ENCODE data around the gene R3HDM4.
A peak's percentile ranks its signal among the peaks of the same experiment; 100 is the strongest.

R3HDM4 gene

GRCh38 chr19:947090-947706 lies 34.2 kb upstream of the R3HDM4 start:
- DNase-seq (ENCODE audit: low spot score): no peak

- no peak for DNase-seq (ENCODE audit: low spot score)
Observed at GRCh38 chr19:945401-946252, 32.6 kb upstream of the R3HDM4 start.

DNA sequence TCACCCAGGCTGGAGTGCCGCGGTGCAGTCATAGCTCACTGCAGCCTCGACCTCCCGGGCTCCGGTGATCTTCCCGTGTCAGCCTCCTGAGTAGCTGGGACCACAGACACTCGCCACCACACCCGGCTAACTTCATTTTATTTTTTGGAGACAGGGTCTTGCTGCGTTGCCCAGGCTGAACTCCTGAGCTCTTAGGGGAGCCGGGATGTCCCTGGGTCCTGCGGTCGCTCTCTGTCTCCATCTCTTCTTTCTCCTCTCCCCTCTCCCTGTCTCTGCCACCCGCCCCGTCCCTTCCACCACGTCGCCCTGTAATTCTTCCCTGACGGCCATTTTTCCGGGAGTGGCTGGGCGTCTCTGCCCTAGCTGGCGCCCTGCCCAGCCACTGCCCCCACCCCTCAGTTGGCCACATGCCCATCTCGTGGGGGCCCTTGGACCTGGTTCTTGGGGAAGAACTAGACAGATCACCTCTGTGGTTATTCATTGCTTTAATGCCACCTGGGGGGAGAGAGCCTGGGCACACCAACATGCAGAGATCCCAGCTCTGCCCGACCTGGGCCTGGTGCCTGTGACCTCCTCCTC lies 31.7 kb upstream of the R3HDM4 start:
- DNase-seq (ENCODE audit: low spot score): no peak

GRCh38 chr19:944171-944567 lies 31.1 kb upstream of the R3HDM4 start:
- DNase-seq (ENCODE audit: low spot score): no peak

- DNase-seq (ENCODE audit: low spot score): no peak
Observed at GRCh38 chr19:943551-944170, 30.6 kb upstream of the R3HDM4 start.

- DNase-seq (ENCODE audit: low spot score): no peak
Observed at GRCh38 chr19:942133-942645, 29.2 kb upstream of the R3HDM4 start.

DNA sequence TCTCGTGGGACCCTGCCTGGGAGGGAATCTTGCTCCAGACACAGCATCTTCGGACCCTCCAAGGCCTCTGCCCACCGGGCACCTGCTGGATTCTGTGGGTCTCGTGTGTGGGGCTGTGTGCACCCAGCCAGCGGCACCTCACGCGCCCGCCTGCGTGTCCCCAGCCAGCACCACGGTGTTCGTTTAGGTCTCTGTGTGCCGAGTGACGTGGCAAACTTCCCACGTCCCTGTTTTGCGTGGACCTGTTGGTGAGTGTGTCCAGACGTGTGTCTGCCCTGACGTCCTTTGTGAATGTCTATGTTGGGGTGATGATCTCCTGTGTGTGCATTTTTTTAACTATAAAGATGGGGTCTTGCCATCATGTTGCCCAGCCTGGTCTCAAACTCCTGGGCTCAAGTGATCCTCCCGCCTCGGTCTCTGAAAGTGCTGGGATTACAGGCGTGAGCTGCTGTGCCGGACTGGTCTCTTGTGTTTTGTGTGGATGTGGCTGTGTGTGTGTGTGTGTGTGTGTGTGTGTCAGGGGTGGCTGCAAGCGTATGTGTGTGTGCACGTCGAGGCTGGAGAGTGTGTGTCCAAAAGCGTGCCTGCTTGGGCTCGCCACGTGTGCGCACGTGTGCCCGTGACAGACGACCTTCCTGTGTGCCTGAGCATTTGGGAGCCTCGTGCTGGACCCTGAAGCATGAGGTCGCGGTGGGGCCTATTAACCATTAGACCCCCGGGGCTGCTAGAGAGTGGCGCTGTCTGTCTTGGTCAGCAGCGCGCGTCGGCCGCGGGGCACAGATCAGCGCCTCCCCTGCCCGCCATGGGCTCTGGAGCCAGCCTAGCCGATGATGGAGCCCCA lies 28.5 kb upstream of the R3HDM4 start:
- no peak for DNase-seq (ENCODE audit: low spot score)

DNA sequence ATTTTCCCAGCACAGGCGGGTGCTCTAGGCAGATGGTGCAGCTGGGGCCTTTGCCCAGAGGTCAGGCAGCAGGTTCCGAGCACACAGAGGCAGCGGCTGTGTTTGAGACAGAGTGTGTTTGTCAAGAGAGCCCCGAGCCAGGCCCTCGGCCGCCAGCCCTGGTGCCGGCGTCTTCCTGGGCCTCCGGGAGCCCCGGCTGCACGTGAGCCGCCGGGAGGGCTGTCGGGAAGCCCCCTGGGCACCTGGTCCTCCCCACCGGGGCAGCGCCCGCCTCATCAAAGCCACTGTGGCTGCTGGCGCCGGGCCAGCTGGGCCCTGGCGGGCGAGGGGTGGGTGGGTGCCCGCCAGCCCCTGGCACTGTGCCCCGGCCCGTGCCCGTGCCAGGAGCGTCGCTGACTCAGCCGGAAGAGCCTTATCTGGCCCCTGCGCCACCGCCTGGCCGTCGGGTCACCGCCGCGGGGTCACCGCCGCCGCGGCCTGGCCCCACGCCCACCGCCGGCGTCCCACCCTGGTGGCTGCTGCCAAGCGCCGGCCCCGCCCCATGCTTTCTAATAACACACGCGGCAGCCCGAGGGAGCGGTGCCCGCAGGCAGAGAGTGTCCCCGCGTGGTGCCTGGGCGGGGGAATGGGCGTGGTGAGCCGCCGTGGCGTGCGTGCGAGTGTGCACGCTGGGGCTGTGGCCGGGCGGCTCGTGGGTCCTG lies 27.7 kb upstream of the R3HDM4 start:
- peak; percentile 69 for DNase-seq (ENCODE audit: low spot score)

- no peak for DNase-seq (ENCODE audit: low spot score)
Observed at GRCh38 chr19:939922-940321, 26.9 kb upstream of the R3HDM4 start.

DNA sequence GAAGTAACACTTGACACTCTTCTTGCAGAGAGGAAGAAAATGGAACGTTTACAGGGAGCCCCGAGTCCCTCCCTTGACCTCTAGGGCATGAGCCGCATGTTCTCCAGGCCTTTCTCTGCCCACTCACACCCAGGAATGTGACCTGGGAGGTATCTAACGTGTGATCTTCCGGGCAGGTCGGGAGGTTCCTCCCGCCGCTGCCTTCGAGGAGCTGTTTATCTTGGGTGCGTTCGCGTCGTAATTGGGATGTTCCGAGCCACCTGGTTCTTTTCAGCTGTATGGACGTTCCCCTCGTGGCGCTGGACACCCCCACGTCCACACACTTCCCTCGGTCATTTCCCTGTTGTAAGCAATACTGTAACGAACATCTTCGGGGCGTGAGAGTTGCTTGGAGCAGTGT lies 26.4 kb upstream of the R3HDM4 start:
- DNase-seq (ENCODE audit: low spot score): no peak

DNA sequence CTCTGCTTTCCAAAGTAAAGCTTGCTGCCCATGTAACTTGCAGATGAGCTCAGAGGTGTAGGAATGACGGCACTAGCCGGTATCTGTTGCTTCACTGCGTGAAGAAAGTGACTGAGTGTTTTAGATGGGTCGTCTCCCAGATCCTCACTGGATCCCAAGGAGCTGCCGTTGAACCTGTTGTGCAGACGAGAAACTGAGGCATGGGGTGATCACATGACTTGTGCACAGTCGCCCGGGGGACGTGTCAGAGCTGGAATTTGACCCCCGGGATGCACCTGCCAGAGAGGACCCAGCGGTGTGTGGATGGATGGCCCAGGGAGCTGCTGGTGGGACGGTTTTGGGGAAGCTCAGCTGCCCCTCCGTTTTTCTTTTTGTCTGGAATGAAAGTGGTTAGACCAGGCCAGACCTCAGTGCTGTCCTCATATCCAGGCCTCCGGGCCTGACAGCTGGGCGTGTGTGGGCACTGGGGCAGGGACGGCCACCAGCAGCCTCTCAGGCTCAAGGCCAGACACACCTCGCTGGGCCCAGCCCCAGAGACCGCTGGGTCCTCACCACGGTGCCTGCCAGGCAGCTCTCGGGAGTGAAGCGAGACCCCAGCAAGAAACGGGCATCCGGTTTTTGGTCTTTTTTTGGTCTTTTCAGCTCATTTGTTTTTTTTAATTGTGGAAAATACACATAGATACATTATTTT lies 25.4 kb upstream of the R3HDM4 start:
- no peak for DNase-seq (ENCODE audit: low spot score)

GRCh38 chr19:937259-937694 lies 24.3 kb upstream of the R3HDM4 start:
- peak; percentile 64 for DNase-seq (ENCODE audit: low spot score)

- no peak for DNase-seq (ENCODE audit: low spot score)
Observed at GRCh38 chr19:936175-936546, 23.1 kb upstream of the R3HDM4 start.

DNA sequence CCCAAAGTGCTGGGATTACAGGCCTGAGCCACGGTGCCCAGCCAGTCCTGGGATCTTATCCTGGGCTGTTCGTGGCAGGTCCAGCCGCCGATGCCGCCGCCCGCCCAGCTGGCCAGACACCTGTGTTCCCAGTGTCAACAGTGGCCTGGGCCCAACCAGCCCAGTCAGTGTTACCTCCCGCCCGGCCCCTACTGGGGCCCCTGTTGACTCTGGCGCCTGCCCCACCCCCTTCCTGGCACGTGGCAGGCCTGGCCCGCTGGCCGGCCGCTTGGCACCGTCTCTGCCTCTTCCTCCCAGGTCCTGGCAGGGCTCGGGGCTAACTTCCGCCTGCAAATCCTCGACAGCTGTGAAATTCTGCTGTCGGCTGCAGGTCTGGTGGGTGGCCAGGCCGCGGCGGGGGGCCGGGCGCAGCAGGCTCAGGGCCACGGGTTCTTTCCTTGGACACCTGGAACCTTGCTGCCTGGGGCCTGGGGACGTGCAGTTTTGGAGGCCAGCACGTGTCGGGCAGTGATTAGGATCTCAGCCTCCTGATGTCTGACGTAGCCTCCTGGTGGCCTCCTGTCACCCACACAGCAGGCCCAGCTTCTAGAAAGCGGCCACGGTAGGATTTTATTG lies 22.0 kb upstream of the R3HDM4 start:
- no peak for DNase-seq (ENCODE audit: low spot score)

DNA sequence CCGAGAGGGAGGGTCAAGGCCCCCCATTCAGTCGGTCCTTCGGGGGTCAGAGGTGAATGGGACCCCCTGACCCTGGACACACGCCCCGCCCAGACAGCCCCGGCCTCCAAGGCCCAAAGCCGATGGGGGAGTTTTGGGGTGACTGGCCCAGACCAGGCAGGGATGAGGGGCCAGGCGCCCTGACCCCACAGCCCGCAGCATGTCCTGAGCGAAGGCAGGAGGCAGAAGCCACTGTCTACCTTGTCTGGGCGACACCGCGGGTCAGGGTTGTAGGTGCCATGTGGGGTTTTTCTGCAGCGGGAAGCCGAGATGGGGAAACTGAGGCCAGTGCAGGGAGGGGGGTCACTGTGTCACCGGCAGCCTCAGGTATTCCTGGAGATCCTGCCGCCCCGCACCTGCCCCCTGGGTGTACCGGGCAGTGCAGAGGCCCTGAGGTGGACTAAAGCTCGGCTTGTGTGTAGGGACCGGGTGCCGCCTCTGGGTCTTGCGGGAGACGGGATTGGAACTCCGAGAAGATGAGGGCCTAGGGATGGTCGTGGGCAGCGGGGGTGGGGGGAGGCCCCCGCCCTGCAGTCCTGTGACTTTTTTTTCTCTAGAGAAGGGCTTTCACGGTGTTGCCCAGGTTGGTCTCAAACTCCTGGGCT lies 21.3 kb upstream of the R3HDM4 start:
- DNase-seq (ENCODE audit: low spot score): no peak

DNA sequence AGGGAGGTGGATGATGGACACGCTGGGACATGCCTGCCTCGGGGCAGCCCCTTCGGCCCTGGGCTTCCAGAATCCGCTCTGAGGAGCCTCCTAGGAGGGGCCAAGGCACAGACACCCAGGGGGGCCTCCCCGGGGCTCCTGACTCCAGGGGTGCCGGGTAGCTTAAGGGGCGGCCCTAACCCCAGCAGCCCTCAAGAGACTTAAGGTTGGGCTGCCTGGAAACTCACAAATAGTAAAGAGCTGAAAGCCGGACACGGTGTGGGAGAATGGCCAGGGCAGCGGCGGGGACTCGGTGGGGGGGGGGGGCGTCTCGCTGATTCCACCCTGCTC lies 20.5 kb upstream of the R3HDM4 start:
- no peak for DNase-seq (ENCODE audit: low spot score)

DNA sequence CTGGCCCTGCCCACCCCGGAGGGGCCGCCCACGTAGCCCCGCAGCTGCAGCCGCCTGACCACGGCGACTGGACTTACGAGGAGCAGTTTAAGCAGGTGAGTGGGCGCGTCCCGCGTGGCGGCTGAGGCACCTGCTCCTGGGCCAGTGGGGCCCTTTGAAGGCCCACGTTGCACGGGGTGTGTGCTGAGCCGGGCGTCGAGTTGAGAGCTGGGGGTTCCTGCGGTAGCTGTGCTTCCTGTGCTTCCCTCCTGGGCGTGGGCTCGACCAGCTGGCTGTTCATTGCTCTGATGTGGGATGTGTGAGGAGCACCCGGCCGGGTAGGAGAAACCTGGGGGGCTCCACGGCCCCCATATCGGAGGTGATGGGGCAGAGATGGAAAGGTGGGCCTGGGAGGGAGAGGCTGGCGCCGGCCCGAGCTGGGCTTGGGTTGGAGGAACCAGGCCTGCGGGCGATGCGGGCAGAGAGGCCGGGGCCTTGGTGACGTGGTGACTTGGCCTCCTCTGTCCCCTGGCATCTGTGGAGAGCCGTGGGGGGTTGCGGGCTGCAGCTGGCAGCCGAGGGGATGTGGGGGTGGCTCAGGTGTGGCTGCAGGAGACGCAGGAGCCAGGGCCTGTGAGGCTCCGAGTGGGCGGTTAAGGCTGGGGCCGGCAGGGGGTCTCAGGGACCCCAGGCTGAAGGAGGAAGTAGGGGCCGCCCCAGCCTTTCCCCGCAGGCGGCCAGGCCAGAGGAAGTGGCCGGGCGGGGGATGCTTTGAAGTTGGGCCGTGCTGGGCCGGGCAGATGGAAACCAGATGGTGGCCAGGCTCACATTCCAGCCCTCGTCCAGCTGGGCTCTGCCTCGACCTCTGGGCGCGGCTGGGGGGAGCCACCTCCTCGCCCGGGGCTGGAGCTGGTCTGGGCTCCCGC lies 19.9 kb upstream of the R3HDM4 start:
- peak; percentile 55 for DNase-seq (ENCODE audit: low spot score)

DNA sequence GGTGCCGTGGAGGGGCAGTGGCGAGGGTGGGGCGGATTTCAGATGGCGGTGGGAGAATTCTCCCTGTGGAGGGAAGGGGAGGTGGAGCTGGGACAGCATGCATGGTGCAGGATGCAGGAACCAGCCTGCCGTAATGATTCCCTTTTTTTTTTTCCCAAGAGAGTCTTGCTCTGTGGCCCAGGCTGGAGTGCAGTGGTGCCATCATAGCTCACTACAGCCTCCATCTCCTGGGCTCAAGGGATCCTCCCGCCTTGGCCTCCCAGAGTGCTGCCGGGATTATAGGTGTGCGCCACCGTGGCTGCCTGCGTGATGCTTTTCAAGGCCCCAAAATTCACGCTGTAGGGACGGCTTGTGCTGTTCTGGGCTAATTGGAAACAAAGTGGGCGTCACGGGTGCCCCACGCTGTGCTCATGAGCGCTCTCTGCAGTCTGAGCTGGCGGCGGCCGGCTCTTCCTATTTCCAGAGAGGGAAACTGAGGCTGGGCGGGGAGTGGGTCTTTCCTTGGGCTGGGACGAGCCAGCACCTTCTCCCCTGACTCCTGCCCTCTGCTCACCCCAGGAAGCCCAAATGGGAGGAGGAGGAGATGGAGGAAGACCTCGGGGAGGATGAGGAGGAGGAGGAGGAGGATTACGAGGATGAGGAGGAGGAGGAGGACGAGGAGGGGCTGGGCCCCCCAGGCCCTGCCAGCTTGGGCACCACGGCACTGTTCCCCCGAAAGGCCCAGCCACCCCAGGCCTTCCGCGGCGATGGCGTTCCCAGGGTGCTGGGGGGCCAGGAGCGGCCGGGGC lies 19.0 kb upstream of the R3HDM4 start:
- no peak for DNase-seq (ENCODE audit: low spot score)
